ENCODE measurements around the gene ARVCF. TPM values are rescaled to one million over a fixed set of nuclear protein-coding genes. Genes with fewer than 3 reads are reported as not detected.

Gene ARVCF
- total RNA-seq, 4 donors from 2014 or later, result 47.5 to 98.3 (median 80.6) TPM

GRCh38 chr22:19942157-19943081 lies 74.2 kb downstream of the ARVCF start:
- Histone ChIP-seq H3K27ac (peak overlapping the region; percentile 95 to 99 (median 96)), H3K4me3 (peak overlapping the region; percentile 64 to 99 (median 88)), H3K4me1 (peaks cover 0 to 53% (median 33%) of the 10 kb centered on the region in 4 donors), H3K27me3 (no peaks in the 10 kb centered on the region), H3K36me3 (peaks cover 0 to 5% (median 0%) of the 10 kb centered on the region in 3 donors), H3K9me3 (no peaks in the 10 kb centered on the region)
- TF ChIP-seq CTCF (IDR thresholded peaks at IDR 0.05) (no peak), EP300 (IDR thresholded peaks at IDR 0.05) (no peak), POLR2A (IDR thresholded peaks at IDR 0.05) (no peak)
- WGBS, 2 donors, result 3% methylated on average over 8 of the region's 8 CpGs
- peak in 1 of 2 donors; percentile 66 for DNase-seq (ENCODE audit: low spot score in 2 of 2)

- Histone ChIP-seq H3K36me3 (peaks cover 0 to 10% (median 0%) of the 10 kb centered on the region in 3 donors), H3K4me3 (peak within 1 kb of the TSS; percentile 64 to 99 (median 88)), H3K9me3 (no peaks in the 10 kb centered on the region), H3K27me3 (no peaks in the 10 kb centered on the region), H3K4me1 (peaks cover 0 to 46% (median 31%) of the 10 kb centered on the region in 4 donors), H3K27ac (peak within 1 kb of the TSS; percentile 95 to 99 (median 96))
- WGBS, 2 donors, result 1% methylated on average over 15 to 21 of the region's 63 CpGs
- peak; percentile 41 to 42 for DNase-seq (ENCODE audit: low spot score in 2 of 2)
- peak in 1 of 2 donors; percentile 52 for TF ChIP-seq EP300 (IDR thresholded peaks at IDR 0.05)
- TF ChIP-seq CTCF (IDR thresholded peaks at IDR 0.05), result peak in 1 of 5 experiments; percentile 7
- peak in 1 of 2 donors; percentile 52 for TF ChIP-seq POLR2A (IDR thresholded peaks at IDR 0.05)
These were observed 75.1 kb downstream of the ARVCF start, which contains the start of the genes COMT and TXNRD2 for GRCh38 chr22:19941365-19942082. Gene COMT (plus strand): TSS chr22:19941772. CDS start chr22:19962527, 20,755 bp downstream. Gene TXNRD2 (minus strand): TSS chr22:19941818. CDS start chr22:19941803, 15 bp downstream.

- Histone ChIP-seq H3K9me3 (no peaks in the 10 kb centered on the region), H3K27ac (peak overlapping the region; percentile 95 to 99 (median 96)), H3K4me3 (peak overlapping the region; percentile 64 to 99 (median 88)), H3K4me1 (peaks cover 0 to 38% (median 31%) of the 10 kb centered on the region in 4 donors), H3K36me3 (peaks cover 0 to 18% (median 0%) of the 10 kb centered on the region in 3 donors), H3K27me3 (no peaks in the 10 kb centered on the region)
- no peak for DNase-seq (ENCODE audit: low spot score in 2 of 2)
- 66 to 67% methylated on average over 20 to 21 of the region's 21 CpGs for WGBS, 2 donors
- TF ChIP-seq CTCF (IDR thresholded peaks at IDR 0.05), result no peak
- TF ChIP-seq EP300 (IDR thresholded peaks at IDR 0.05), result no peak
- TF ChIP-seq POLR2A (IDR thresholded peaks at IDR 0.05), result no peak
These were observed 75.9 kb downstream of the ARVCF start for GRCh38 chr22:19940536-19941364.

GRCh38 chr22:19937616-19938473 lies 78.8 kb downstream of the ARVCF start:
- Histone ChIP-seq H3K36me3 (peaks cover 0 to 30% (median 0%) of the 10 kb centered on the region in 3 donors), H3K4me1 (peaks cover 0 to 18% (median 14%) of the 10 kb centered on the region in 4 donors), H3K4me3 (no peak overlapping the region), H3K27me3 (no peaks in the 10 kb centered on the region), H3K27ac (no peak overlapping the region), H3K9me3 (no peaks in the 10 kb centered on the region)
- WGBS, 2 donors, result 79 to 81% methylated on average over 16 of the region's 16 CpGs
- no peak for DNase-seq (ENCODE audit: low spot score in 2 of 2)
- TF ChIP-seq EP300 (IDR thresholded peaks at IDR 0.05) (no peak), CTCF (IDR thresholded peaks at IDR 0.05) (no peak), POLR2A (IDR thresholded peaks at IDR 0.05) (no peak)
